ENCODE measurements around the gene PDZD2.
"Not testable (repeated sequence)": the region's sequence is repeated elsewhere in the genome, so short reads cannot be mapped to it uniquely, and the experiment has no call there.

PDZD2 gene

GRCh38 chr5:32107291-32107690 lies 468.4 kb downstream of the PDZD2 start:
- no peak for DNase-seq (ENCODE audit: low spot score)

- DNase-seq (ENCODE audit: low spot score): no peak
These were observed 469.2 kb downstream of the PDZD2 start for GRCh38 chr5:32108167-32108566.

GRCh38 chr5:32109236-32109635 lies 470.3 kb downstream of the PDZD2 start:
- no peak for DNase-seq (ENCODE audit: low spot score)

- no peak for DNase-seq (ENCODE audit: low spot score)
These were observed 471.3 kb downstream of the PDZD2 start for GRCh38 chr5:32110111-32110696.

GRCh38 chr5:32115985-32116384 lies 477.1 kb downstream of the PDZD2 start:
- no peak for DNase-seq (ENCODE audit: low spot score)

- no peak for DNase-seq (ENCODE audit: low spot score)
These were observed 477.8 kb downstream of the PDZD2 start for GRCh38 chr5:32116574-32117313.

- not testable (repeated sequence) for DNase-seq (ENCODE audit: low spot score)
These were observed 480.0 kb downstream of the PDZD2 start for GRCh38 chr5:32118922-32119321.

- no peak for DNase-seq (ENCODE audit: low spot score)
These were observed 484.3 kb downstream of the PDZD2 start for GRCh38 chr5:32123058-32123805.

- no peak for DNase-seq (ENCODE audit: low spot score)
These were observed 485.2 kb downstream of the PDZD2 start for GRCh38 chr5:32123889-32124676.

- no peak for DNase-seq (ENCODE audit: low spot score)
These were observed 487.8 kb downstream of the PDZD2 start for GRCh38 chr5:32126691-32127090.

GRCh38 chr5:32127711-32128110 lies 488.8 kb downstream of the PDZD2 start:
- DNase-seq (ENCODE audit: low spot score): no peak

GRCh38 chr5:32129074-32129598 lies 490.2 kb downstream of the PDZD2 start:
- no peak for DNase-seq (ENCODE audit: low spot score)

- DNase-seq (ENCODE audit: low spot score): no peak
These were observed 491.9 kb downstream of the PDZD2 start for GRCh38 chr5:32130865-32131264.

- DNase-seq (ENCODE audit: low spot score): no peak
These were observed 492.7 kb downstream of the PDZD2 start for GRCh38 chr5:32131604-32132003.

- DNase-seq (ENCODE audit: low spot score): no peak
These were observed 493.8 kb downstream of the PDZD2 start for GRCh38 chr5:32132757-32133156.

GRCh38 chr5:32135086-32135485 lies 496.2 kb downstream of the PDZD2 start:
- no peak for DNase-seq (ENCODE audit: low spot score)

GRCh38 chr5:32136342-32136741 lies 497.4 kb downstream of the PDZD2 start:
- no peak for DNase-seq (ENCODE audit: low spot score)

GRCh38 chr5:32138839-32139493 lies 500.0 kb downstream of the PDZD2 start:
- peak; percentile 22 for DNase-seq (ENCODE audit: low spot score)

GRCh38 chr5:32143617-32144377 lies 504.9 kb downstream of the PDZD2 start:
- DNase-seq (ENCODE audit: low spot score): no peak

- DNase-seq (ENCODE audit: low spot score): no peak
These were observed 505.7 kb downstream of the PDZD2 start for GRCh38 chr5:32144378-32145207.

All from hepatic stellate cell (primary cell).